NCI-H2029 (cell line): ENCODE measurements around the gene STK39.
"Not testable (repeated sequence)": the region's sequence is repeated elsewhere in the genome, so short reads cannot be mapped to it uniquely, and the experiment has no call there.

Experiments
- DNase-seq: peaks from one replicate; lab custom pipeline; 2025; lab: John Stamatoyannopoulos, UW

Gene STK39

DNA sequence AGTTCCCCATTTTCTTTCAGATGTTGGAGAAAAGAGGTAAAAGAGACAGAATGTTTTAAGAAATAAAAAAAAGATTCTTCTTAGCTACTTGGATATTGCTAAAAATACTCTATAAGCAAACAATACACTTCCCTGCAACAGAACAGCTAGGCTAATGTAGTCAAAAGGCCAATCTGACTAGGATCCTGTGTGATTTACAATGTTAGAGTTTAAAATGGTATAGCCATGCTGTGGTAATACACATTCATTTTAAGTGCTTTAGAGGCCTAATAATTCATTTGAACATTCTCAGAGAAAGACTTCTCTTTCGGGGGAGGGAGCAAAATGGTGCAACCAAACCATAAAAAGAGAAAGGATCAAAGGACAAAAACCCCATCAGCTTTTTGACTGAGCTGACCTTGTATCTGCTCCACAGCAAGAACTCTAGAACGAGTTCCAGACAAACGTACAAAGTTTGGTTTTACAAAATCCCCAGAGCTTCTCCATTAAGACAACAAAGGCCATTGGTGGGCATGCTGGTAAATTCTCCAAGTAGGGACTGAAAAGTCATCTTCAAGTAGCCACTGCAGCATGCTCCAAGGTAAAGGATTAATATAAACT lies 200.2 kb downstream of the STK39 start:
- DNase-seq: no peak

- no peak for DNase-seq
Measured at GRCh38 chr2:168044579-168044978, 202.8 kb downstream of the STK39 start.

- DNase-seq: no peak
Measured at GRCh38 chr2:168044176-168044575, 203.2 kb downstream of the STK39 start.

GRCh38 chr2:168042127-168042824 lies 205.1 kb downstream of the STK39 start:
- not testable (repeated sequence) for DNase-seq

- DNase-seq: no peak
Measured at GRCh38 chr2:168039881-168040280, 207.5 kb downstream of the STK39 start.

- no peak for DNase-seq
Measured at GRCh38 chr2:168037778-168038177, 209.6 kb downstream of the STK39 start.

GRCh38 chr2:168035458-168035857 lies 211.9 kb downstream of the STK39 start:
- DNase-seq: no peak

- DNase-seq: no peak
Measured at GRCh38 chr2:168034616-168035015, 212.8 kb downstream of the STK39 start.

GRCh38 chr2:168033966-168034365 lies 213.4 kb downstream of the STK39 start:
- no peak for DNase-seq

GRCh38 chr2:168032091-168032490 lies 215.3 kb downstream of the STK39 start:
- no peak for DNase-seq

- no peak for DNase-seq
Measured at GRCh38 chr2:168030862-168031624, 216.4 kb downstream of the STK39 start.

- no peak for DNase-seq
Measured at GRCh38 chr2:168029071-168029470, 218.3 kb downstream of the STK39 start.

DNA sequence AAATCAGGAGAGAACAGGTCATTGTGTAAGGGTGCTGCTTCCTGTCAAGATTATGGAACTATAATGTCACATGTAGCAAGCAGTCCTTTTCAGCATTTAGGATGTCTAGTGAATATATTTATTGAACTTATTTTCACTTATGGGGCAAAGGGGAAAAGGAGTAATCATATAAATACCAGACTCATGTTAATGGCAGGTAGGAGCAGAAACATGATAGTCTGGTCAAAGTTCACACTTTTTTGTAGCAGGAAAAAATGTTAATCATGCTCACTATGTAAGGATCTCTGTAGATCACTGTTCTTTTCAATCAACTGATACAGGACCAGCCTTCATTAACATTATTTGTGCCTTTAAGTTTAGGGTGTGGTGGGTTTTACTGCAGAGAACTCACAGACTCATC lies 219.0 kb downstream of the STK39 start:
- no peak for DNase-seq

DNA sequence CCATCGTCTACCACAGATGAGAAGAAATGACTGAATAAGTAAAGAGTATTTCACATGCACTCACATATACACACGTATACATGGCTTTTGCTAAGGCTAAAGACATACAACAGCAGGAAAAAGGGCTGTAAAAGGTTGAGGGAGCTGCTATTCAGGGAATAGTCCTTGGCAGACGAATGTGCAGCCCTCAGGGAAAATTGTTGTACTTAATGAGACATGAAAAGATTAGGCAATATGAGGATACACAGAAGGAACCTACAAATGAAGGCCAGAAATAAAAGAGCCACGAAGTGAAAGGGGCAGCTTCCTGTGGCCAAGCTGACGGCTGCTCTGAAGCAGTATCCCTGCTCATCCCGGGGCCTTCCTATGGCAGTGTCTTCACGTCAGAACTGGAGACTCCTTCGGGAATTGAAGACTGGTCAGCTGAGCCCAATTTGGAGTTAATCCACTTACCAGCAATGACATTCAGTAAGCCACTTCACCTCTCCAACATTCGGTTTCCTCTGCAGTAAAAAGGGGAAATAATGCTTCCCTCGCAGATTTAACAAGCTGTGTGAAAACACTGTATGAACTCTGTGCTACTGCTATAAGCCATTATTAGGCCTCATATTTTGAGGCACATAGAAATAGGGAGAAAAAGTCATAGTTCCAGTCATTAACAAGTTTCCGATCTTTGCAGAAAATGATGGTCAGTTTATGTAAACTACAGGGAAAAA lies 221.8 kb downstream of the STK39 start:
- DNase-seq: no peak

GRCh38 chr2:168024459-168024858 lies 222.9 kb downstream of the STK39 start:
- DNase-seq: no peak

GRCh38 chr2:168021800-168022587 lies 225.4 kb downstream of the STK39 start:
- DNase-seq: no peak

DNA sequence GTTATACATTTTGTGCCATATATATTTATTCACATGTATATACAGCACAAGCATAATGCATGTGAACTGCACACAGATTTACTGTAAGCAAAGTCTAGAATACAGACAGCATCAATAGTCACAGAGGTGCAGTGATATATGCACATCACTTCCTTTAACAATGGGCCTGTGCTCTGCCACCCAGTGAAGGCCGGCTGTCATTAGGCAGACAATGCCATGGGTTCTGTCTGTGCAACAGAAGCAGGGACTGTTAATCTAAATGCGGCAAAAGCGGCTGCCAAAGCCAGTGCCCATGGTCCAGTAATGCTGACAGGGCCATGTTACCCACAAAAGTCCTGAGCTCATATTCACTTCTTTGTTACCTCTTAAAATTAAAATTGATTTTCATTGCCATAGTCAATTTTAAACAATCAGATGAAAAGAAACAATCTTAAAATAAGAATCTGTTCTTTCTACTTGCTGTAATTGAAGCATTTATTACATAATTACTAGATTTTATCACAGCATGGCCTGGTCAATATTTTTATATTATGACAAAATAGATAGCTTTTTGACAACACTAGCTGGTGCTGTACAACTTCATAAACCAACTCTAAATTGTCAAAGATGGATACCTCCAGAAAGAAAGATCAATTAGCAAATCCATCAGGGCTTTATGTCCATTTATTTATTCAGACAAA lies 232.0 kb downstream of the STK39 start:
- DNase-seq: no peak

GRCh38 chr2:168009900-168010299 lies 237.5 kb downstream of the STK39 start:
- DNase-seq: no peak

GRCh38 chr2:168008646-168009195 lies 238.7 kb downstream of the STK39 start:
- no peak for DNase-seq

GRCh38 chr2:168006498-168006897 lies 240.9 kb downstream of the STK39 start:
- no peak for DNase-seq

DNA sequence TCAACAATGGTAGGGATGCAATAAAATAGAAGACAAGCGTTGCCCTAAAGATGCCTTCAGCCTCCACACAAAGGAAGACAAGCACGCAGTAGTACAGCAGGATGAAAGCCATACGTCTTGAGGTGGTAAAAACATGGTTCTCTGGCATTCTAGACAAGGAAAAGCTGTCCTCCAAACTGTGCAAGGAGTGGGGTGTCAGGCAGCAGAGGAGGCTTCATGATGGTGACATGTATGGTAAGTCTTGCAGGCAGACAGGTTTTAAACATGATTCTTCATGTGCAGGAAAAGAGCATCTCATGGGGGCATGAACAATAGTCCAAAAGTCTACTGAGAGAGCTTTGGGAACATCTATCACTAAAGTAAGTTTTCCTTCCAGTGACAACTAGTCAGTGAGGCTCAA lies 241.8 kb downstream of the STK39 start:
- DNase-seq: no peak
